Skin of body (tissue), 2 donors: ENCODE data around the gene UTS2R. TPM values are rescaled to one million over a fixed set of nuclear protein-coding genes. Genes with fewer than 3 reads are reported as not detected.
A peak's percentile ranks its signal among the peaks of the same experiment; 100 is the strongest.

ENCODE experiments used
- DNase-seq: peaks from one replicate; lab custom pipeline; 2025; lab: John Stamatoyannopoulos, UW
- total RNA-seq: library from RNA; depleted of rRNA; stranded (reverse); fragments of >200 nt; gene quantifications from one replicate; pipeline ENCODE4 v1.2.3, GENCODE V29; 2014

The UTS2R gene
- total RNA-seq, 1 donor from 2014 or later, result 0.20 TPM

DNA sequence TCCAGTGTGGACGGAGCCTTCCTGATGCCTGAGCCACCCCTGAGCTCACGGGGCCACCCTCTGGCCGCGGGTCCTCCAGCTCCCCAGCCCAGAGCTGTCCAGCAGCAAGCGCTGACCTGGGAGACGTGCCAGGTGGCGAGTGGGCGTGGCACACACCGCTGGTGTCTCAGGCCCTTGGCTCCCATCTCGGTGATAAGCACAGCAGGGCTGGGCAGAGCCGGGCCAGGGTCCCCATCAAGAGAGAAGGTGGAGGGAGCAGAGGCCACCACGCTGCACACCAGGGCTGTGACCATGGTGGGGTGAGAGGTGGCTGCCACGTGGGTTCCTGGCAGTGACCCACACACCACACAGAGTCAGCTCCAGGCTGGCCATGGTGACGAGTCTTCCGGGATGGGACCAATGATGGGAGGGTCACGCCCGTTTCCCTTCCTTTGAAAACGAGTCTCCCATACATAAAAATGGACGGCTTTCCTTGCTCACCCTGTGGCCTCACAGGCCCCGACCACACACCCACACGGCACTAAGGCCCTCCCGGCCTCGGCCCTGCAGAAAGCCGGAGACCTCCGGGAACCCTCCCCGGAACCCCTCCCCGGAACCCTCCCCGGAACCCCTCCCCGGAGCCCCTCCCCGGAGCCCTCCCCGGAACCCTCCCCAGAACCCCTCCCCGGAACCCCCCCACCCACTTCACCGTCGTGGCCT is 16.8 kb downstream of the UTS2R start:
- no peak for DNase-seq

GRCh38 chr17:82388922-82389283 is 17.3 kb downstream of the UTS2R start:
- DNase-seq, result no peak

GRCh38 chr17:82389379-82389778 is 17.8 kb downstream of the UTS2R start:
- DNase-seq, result no peak

DNA sequence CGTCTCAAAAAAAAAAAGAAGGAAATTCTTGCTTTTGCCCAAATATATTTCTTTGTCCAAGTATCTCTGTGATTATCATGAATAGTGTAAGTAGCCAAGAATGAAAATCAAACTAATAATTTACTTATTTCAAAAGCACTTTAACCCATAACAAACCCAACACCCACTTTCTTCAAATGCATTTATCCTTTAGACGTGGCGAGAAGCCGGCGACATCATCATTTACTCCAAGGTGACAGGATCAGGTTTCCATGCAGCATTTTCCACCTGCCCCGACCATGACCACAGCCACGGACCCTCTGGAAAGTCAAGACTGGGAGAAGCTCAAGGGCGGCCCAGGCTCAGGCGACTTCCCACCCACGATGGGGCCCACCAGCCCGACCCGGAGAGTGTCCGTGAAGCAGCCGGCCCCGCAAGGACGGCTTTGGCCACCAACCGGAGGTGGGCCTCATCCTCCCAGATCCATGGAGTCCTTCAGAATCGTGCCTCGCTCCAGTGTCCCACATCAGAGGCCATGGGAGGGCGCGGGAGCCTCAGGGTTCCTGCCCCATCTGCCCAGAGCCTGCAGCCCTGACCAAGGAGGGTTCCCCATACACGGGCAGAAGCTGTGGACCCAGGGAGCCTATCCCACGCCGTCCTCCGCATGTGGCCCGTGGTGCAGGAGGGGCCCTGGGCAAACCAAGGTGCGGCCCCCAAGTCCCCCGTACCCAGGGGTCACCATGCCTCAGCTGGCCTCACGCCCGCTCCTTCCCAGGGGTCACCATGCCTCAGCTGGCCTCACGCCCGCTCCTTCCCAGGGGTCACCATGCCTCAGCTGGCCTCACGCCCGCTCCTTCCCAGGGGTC is 18.7 kb downstream of the UTS2R start:
- no peak for DNase-seq

GRCh38 chr17:82390860-82391435 is 19.4 kb downstream of the UTS2R start:
- no peak for DNase-seq

GRCh38 chr17:82391496-82392066 is 20.0 kb downstream of the UTS2R start:
- DNase-seq, result no peak

DNA sequence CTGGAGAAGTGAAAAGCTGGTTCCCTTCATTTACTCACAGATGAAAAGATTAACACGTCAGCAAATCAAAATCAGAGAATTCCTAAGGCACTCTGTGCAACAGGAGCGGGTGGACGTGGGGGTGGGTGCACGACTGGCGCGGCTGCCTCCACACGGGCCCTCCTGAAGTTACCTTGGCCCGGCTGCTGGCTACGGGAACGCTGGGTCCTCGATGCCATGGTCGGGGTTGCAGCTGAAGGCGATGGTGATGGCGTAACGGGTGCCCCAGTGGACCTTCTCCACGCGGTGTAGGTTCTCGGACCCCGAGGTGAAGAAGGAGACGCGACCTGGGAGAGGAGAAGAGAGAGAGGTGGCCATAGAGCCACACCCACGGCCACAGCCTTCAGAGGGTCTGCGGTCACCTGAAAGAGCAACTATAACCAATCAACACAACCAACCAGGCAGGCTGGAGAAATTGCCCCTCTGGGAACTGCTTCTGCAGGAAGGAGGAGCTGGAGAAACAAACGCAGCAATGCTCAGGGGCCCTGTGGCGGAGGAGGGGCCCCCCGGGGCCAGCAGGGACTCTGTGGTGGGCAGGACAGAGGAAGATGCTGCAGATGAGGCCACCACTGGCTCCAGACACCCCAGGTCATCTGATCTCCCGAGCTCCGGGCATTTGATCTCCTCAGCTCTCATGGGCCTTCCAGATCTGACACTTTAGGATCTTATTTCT is 20.8 kb downstream of the UTS2R start:
- no peak for DNase-seq

GRCh38 chr17:82392941-82393340 is 21.4 kb downstream of the UTS2R start:
- DNase-seq, result no peak

DNA sequence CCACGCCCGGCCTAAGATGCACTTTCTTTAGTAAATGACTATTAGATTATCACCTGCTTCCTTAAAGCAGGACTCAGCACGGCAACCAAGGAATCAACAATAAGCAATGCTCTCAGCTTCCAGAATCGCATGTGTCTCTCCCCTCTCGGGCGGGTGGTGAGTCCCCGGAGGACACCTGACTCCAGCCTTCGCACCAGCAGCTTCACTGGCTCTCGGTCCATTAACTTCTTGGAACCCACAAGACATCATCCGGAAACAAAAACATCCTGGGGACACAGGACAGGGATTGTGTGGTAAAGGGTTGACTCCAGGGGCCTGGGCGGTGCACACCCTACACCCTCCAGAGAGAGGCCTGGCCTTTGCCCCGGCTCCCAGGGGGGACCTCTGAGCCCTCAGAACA is 22.7 kb downstream of the UTS2R start:
- no peak for DNase-seq

DNA sequence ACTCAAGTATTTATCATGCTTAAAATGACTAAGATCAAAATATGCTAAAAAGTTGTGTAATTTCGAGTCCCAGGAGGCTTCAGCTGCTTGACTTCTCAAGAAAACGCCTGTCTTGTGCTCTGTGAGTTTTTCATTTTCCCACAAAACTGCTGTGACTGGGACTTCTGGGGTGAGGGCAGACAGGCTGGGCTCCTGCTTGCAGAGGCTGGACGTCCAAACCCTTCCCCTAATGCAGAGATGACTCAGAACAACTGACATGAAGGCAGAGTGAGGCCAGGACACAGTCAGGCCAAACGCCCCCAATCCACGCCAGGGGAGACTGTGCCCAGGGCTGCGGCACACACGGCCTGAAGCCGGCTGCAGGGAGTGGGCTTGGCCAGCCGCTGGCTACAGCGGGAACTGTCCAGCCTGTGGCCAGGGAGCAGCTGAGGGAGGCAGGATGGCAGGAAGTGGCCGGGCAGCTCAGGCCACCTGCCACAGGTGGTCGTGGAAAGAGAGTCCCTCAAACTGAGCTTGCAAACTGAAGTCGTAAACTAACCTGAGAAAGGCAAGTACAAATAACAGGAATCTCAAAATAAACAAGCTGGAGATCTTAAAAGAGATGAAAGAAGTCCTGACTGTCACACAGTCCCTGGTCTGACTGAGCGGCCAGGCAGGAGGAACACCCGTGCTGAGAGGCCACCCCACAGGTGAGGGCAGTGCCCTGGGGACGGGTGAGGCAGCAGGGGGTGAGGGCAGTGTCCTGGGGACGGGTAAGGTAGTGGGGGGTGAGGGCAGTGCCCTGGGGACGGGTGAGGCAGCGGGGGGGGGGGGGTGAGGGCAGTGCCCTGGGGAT is 25.3 kb downstream of the UTS2R start:
- no peak for DNase-seq

DNA sequence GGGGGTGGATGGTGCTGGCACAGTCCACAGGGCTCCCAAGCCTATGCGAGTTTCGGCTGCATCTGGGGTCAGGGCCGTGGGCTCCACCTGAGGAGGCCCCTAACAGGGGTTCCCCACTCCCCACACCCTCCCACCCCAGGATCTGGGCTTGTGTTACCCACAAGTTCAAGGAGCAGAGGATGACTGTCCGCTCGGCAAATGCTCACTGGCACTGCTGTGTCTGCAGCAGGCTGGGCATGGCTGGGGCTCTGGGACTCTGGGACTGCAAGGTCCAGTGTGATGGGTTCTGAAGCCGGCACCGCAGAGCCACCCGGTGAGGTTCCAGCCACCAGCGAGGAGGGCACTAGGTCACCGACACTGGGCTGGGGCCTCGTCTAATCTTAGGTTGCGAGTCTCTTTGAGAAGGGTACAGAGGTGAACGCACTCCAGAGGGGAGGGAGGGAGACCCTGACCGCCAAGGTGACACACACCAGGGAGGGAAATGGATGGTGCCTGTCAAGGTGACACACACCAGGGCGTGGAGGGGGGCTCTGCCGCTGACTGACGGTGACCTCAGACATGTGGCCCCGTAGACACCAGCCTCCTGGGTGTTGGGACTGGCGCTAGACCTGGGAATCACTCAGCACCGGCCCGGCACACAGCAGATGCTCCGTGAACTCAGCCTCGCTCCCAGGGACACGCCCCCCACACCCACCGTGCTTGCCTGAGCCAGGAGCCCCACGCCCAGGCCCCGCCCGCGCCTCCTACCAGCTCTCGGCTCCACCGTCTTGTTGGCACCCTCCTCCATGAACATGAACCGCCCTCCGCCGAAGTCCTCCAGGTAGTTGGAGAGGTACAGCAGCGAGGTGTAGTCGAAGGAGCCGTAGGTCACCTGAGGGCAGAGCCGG is 26.1 kb downstream of the UTS2R start:
- no peak for DNase-seq

- peak; percentile 83 for DNase-seq
These were observed 27.5 kb downstream of the UTS2R start for GRCh38 chr17:82399041-82399441.

GRCh38 chr17:82399601-82400101 is 28.1 kb downstream of the UTS2R start:
- DNase-seq, result no peak

- DNase-seq, result peak; percentile 62
These were observed 28.6 kb downstream of the UTS2R start for GRCh38 chr17:82400206-82400605.

- no peak for DNase-seq
These were observed 29.3 kb downstream of the UTS2R start for GRCh38 chr17:82400830-82401229.

DNA sequence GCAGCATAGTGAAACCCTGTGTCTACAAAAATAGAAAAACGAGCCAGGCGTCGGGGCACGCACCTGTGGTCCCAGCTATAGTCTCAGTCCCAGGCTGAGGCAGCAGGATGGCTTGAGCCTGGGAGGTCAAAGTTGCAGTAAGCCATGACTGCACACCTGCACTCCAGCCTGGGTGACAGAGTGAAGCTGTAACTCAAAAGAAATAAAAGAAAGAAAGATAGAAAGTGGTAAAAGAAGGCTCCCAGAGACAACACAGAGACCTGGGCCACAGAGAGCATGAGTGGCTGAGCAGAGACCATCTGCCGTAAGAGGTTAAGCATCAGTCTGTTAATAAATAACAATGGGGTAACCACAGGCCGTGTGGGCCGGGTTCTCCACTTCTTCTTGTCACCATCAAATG is 31.3 kb downstream of the UTS2R start:
- DNase-seq, result no peak

GRCh38 chr17:82403662-82404660 is 32.4 kb downstream of the UTS2R start:
- DNase-seq, result no peak

GRCh38 chr17:82405051-82405450 is 33.5 kb downstream of the UTS2R start:
- DNase-seq, result no peak
